Caco-2 (cell line): ENCODE results near the gene POLR2H. TPM values are rescaled to one million over a fixed set of nuclear protein-coding genes. Genes with fewer than 3 reads are reported as not detected.
A peak's percentile ranks its signal among the peaks of the same experiment; 100 is the strongest.

Experiments used
- BruUV-seq: library from RNA; stranded (reverse); fragments of 400-500 nt; replicated peaks from 2 replicates; lab custom pipeline; 2021; lab: Mats Ljungman, UMichigan
- CTCF ChIA-PET: fragments of 300-600 bp; sonication (Branson Sonifier 250); formaldehyde crosslinking; loops from one replicate; lab custom pipeline; 2022; ENCODE audit warnings: antibody characterized with exemption; lab: Charles Lee
- POLR2A ChIA-PET: fragments of 300-600 bp; sonication (Branson Sonifier 250); formaldehyde crosslinking; loops from one replicate; lab custom pipeline; 2022; ENCODE audit warnings: antibody characterized with exemption; lab: Charles Lee
- DNase-seq, 2 experiments: peaks; one replicate each; pipeline versions ENCODE4 v3.0.0 to v3.0.0-alpha.2; 2020 to 2022
- H3K27me3 ChIP-seq: replicated peaks from 2 replicates; pipeline ENCODE4 v1.6.0; 2011; ENCODE audit warnings: low read length; ENCODE audit not compliant: control insufficient read depth, insufficient read depth
- H3K36me3 ChIP-seq: 2 replicates; pipeline ENCODE4 v1.5.1; 2011; ENCODE audit warnings: low read length; ENCODE audit not compliant: control insufficient read depth, insufficient read depth
- H3K4me1 ChIP-seq: fragments of 250-450 bp; sonication (Bioruptor Pico); 2 replicates; pipeline ENCODE4 v1.5.1; 2020; ENCODE audit warnings: mild to moderate bottlenecking
- H3K4me3 ChIP-seq: 2 replicates; pipeline ENCODE4 v1.5.1; 2011; ENCODE audit warnings: low read depth, mild to moderate bottlenecking, control low read depth, low read length
- H3K9me3 ChIP-seq: fragments of 250-450 bp; sonication (Bioruptor Pico); 2 replicates; pipeline ENCODE4 v1.5.1; 2020; ENCODE audit warnings: mild to moderate bottlenecking, moderate library complexity
- H3K27ac Mint-ChIP-seq: one replicate; pipeline ENCODE4 v1.8.0; 2022; ENCODE audit warnings: mixed read lengths; ENCODE audit not compliant: unreplicated experiment
- H3K27me3 Mint-ChIP-seq: one replicate; pipeline ENCODE4 v1.8.0; 2022; ENCODE audit warnings: mixed read lengths; ENCODE audit not compliant: insufficient read depth, unreplicated experiment
- H3K36me3 Mint-ChIP-seq: one replicate; pipeline ENCODE4 v1.8.0; 2022; ENCODE audit warnings: mild to moderate bottlenecking, mixed read lengths; ENCODE audit not compliant: insufficient read depth, unreplicated experiment
- H3K4me1 Mint-ChIP-seq: one replicate; pipeline ENCODE4 v1.8.0; 2022; ENCODE audit warnings: low read depth, mixed read lengths; ENCODE audit not compliant: unreplicated experiment
- H3K4me3 Mint-ChIP-seq: one replicate; pipeline ENCODE4 v1.8.0; 2022; ENCODE audit warnings: mild to moderate bottlenecking, moderate library complexity, mixed read lengths; ENCODE audit not compliant: unreplicated experiment
- H3K9me3 Mint-ChIP-seq: one replicate; pipeline ENCODE4 v1.8.0; 2022; ENCODE audit warnings: mixed read lengths; ENCODE audit not compliant: unreplicated experiment
- CTCF ChIP-seq, 2 experiments: fragments of 200-600 bp in 1 of 2; IDR thresholded peaks; 1 replicate in 1 of 2; 2 replicates in 1 of 2; pipeline versions ENCODE4 v1.5.1 to v1.8.0; 2011 to 2022; ENCODE audit warnings: antibody characterized with exemption in 1 of 2, control low read depth in 1 of 2, inconsistent platforms in 1 of 2, low read depth in 1 of 2, low read length in 1 of 2, mild to moderate bottlenecking in 1 of 2, moderate library complexity in 1 of 2; ENCODE audit not compliant: insufficient read depth in 1 of 2, severe bottlenecking in 1 of 2, unreplicated experiment in 1 of 2
- intact Hi-C: fragments of 100-400 bp; cut with micrococcal nuclease; formaldehyde crosslinking; loops from one replicate; pipeline ENCODE4 v1.10.0; 2022; ENCODE audit not compliant: unreplicated experiment
- total RNA-seq: library from RNA; stranded (reverse); gene quantifications from 2 replicates; pipeline ENCODE4 v1.2.3, GENCODE V29; 2022

Gene POLR2H
- total RNA-seq, 1 experiment from 2014 or later = 101 TPM

DNA sequence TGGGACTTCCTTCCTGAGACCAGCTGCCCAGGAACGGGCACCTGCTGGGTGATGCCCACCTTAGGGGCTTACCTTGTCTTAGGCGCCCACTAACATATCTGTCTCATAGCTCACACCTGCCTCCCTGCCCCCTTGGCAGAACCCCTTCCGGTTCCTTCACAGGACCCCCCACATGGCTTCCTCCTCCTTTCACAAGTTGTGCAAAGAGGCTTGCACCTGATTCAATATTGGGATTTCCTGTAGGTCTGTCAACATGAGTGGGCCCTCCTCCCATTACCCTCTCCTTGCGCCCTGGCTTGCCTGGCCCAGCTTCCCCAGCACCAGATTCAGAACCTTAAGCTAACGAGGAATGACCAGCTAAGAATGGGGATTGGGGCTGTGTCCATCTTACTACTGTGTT lies 15.9 kb downstream of the POLR2H start:
- Mint-ChIP-seq H3K27me3 (no peaks in the 10 kb centered on the region), H3K4me3 (peak overlapping the region; percentile 32), H3K36me3 (no peaks in the 10 kb centered on the region), H3K9me3 (no peaks in the 10 kb centered on the region), H3K27ac (no peak overlapping the region), H3K4me1 (peaks cover 11% of the 10 kb centered on the region)
- Histone ChIP-seq H3K9me3 (no peaks in the 10 kb centered on the region), H3K4me3 (0 out of 2 replicates have a peak overlapping the region, but pooled peaks have one; percentile 5), H3K27me3 (no peaks in the 10 kb centered on the region), H3K4me1 (peaks cover 22% of the 10 kb centered on the region), H3K36me3 (no peaks in the 10 kb centered on the region; the same call in 1 of the 2 replicates)
- intact Hi-C loops = no loop called here
- no peak for TF ChIP-seq CTCF (IDR thresholded peaks at IDR 0.05; ENCODE audit: insufficient read depth in 1 of 2, low read depth in 1 of 2, low read length in 1 of 2, severe bottlenecking in 1 of 2, unreplicated experiment in 1 of 2)
- no peak for DNase-seq
- ChIA-PET CTCF (no interaction called here), POLR2A (no interaction called here)
- BruUV-seq = no TSS peak

- no peaks in the 10 kb centered on the region for H3K27me3 ChIP-seq
- DNase-seq = peak in 1 of 2 experiments; percentile 49
- H3K4me3 Mint-ChIP-seq = peak within 1 kb of the TSS; percentile 69
- peaks cover 22% of the 10 kb centered on the region for H3K4me1 ChIP-seq
- H3K36me3 ChIP-seq = no peaks in the 10 kb centered on the region; the same call in 1 of the 2 replicates
- no peaks in the 10 kb centered on the region for H3K27me3 Mint-ChIP-seq
- intact Hi-C loops = no loop called here
- no peaks in the 10 kb centered on the region for H3K9me3 Mint-ChIP-seq
- 0 out of 2 replicates have a peak within 1 kb of the TSS, but pooled peaks have one; percentile 5 for H3K4me3 ChIP-seq
- no TSS peak for BruUV-seq
- POLR2A ChIA-PET = no interaction called here
- H3K27ac Mint-ChIP-seq = no peak within 1 kb of the TSS
- H3K9me3 ChIP-seq = no peaks in the 10 kb centered on the region
- no peaks in the 10 kb centered on the region for H3K36me3 Mint-ChIP-seq
- TF ChIP-seq CTCF (IDR thresholded peaks at IDR 0.05; ENCODE audit: insufficient read depth in 1 of 2, low read depth in 1 of 2, low read length in 1 of 2, severe bottlenecking in 1 of 2, unreplicated experiment in 1 of 2) = no peak
- H3K4me1 Mint-ChIP-seq = peaks cover 11% of the 10 kb centered on the region
- CTCF ChIA-PET = no interaction called here
These were observed 16.5 kb downstream of the POLR2H start, which contains the start of gene THPO for GRCh38 chr3:184377882-184378445. TSS of gene THPO (minus strand) at chr3:184378207. CDS start at chr3:184376259, 1,948 bp downstream.

GRCh38 chr3:184378651-184379357 lies 17.3 kb downstream of the POLR2H start:
- CTCF ChIA-PET = no interaction called here

More at GRCh38 chr3:184378651-184379357, 17.3 kb downstream of the POLR2H start:
- peaks cover 1% of the 10 kb centered on the region for H3K36me3 ChIP-seq
- H3K4me1 ChIP-seq = peaks cover 22% of the 10 kb centered on the region
- no peaks in the 10 kb centered on the region for H3K27me3 ChIP-seq
- no TSS peak for BruUV-seq
- no peak overlapping the region for H3K4me3 ChIP-seq
- H3K27ac Mint-ChIP-seq = no peak overlapping the region
- peak overlapping the region; percentile 69 for H3K4me3 Mint-ChIP-seq
- intact Hi-C loops = no loop called here
- no peaks in the 10 kb centered on the region for H3K27me3 Mint-ChIP-seq
- peaks cover 11% of the 10 kb centered on the region for H3K4me1 Mint-ChIP-seq
- no peak for TF ChIP-seq CTCF (IDR thresholded peaks at IDR 0.05; ENCODE audit: insufficient read depth in 1 of 2, low read depth in 1 of 2, low read length in 1 of 2, severe bottlenecking in 1 of 2, unreplicated experiment in 1 of 2)
- POLR2A ChIA-PET = no interaction called here
- no peaks in the 10 kb centered on the region for H3K9me3 Mint-ChIP-seq
- H3K36me3 Mint-ChIP-seq = no peaks in the 10 kb centered on the region
- no peaks in the 10 kb centered on the region for H3K9me3 ChIP-seq
- no peak for DNase-seq
